Effector CD4-positive, alpha-beta T cell (primary cell): ENCODE data around the gene TRAPPC2L.

ENCODE experiments used
- DNase-seq: peaks from one replicate; pipeline ENCODE4 v3.0.0-alpha.2; 2020

The TRAPPC2L gene

DNA sequence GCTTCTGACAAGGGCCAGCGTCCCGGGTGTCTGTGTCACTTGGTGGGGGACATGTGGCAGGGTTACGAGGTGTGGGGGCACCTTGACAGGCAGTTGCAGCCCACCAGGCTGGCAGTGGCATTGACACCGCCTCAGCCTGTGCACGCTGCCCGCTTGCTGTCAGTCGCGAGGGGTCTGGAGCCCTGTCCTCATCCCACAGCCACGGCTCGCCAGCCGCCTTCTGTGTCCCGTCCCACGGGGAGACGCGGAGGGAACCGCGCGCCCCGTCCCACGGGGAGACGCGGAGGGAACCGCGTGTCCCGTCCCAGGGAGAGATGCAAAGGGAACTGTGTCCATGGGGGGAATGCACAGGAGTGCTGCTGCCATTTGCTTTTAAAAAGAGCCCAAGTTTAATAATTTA lies 6.0 kb downstream of the TRAPPC2L start:
- no peak for DNase-seq

GRCh38 chr16:88863426-88863825 lies 6.5 kb downstream of the TRAPPC2L start:
- DNase-seq, result no peak

- no peak for DNase-seq
Measured at GRCh38 chr16:88864099-88864498, 7.2 kb downstream of the TRAPPC2L start.

- DNase-seq, result no peak
Measured at GRCh38 chr16:88864521-88864920, 7.6 kb downstream of the TRAPPC2L start.

DNA sequence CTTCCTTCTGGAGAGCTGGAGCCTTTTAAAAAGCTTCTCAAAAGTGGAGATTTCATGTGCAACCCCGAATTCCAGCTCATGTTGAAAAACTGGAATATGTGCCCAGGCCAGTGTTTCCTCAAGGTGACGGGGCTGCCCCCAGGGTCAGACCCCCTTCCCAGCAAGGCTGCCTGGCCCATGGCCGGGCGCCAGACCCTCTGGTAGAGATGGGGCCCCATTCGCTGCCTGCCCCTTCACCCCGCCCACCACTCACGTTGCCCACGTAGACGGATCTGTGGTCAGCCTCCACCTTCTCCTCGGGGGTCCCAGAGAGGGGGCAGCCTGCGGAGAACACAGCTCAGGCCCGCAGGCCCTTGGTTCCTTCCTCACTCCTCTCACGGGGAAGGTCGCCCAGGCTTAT lies 8.4 kb downstream of the TRAPPC2L start:
- no peak for DNase-seq

DNA sequence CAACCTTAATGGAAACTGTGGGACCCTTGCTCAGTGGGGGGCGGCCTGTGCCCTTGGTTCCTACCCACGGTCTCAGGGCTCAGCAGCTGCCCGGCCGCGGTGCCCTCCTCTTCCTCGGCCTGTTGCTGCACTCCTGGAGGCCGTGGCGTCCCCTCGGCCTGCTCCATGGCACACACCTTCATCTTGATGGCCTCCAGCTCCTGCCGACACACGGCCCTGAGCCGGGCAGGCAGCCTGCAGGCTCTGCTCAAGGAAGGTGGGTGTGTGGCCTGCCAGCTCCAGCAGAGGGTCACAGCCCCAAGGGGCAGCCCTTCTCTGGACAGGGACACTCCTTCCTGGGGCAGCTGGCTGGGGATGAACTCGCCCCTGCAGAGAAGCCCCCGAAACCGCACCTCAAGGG lies 8.8 kb downstream of the TRAPPC2L start:
- DNase-seq, result no peak

GRCh38 chr16:88866151-88866920 lies 9.4 kb downstream of the TRAPPC2L start, which contains the start of gene PABPN1L:
Gene PABPN1L (minus strand): TSS chr16:88866660. CDS start chr16:88866606, 54 bp downstream.
- no peak for DNase-seq

- no peak for DNase-seq
Measured at GRCh38 chr16:88867581-88868246, 10.8 kb downstream of the TRAPPC2L start.

- no peak for DNase-seq
Measured at GRCh38 chr16:88868974-88869672, 12.2 kb downstream of the TRAPPC2L start.

DNA sequence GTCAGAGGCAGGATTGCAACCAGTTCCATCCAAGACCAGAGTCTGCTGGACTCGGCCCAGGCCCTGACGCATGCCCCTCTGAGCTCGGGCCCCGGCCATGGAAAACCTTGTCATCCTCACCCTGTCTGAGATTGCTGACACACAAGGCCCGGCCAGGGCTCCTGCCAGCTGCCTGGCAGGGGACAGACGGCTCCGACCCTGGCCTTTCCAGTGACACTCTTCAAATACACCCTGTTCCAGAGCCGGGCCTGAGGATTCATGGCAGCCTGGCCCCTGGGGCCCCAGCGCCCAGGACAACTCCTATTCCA lies 12.7 kb downstream of the TRAPPC2L start:
- DNase-seq, result no peak

DNA sequence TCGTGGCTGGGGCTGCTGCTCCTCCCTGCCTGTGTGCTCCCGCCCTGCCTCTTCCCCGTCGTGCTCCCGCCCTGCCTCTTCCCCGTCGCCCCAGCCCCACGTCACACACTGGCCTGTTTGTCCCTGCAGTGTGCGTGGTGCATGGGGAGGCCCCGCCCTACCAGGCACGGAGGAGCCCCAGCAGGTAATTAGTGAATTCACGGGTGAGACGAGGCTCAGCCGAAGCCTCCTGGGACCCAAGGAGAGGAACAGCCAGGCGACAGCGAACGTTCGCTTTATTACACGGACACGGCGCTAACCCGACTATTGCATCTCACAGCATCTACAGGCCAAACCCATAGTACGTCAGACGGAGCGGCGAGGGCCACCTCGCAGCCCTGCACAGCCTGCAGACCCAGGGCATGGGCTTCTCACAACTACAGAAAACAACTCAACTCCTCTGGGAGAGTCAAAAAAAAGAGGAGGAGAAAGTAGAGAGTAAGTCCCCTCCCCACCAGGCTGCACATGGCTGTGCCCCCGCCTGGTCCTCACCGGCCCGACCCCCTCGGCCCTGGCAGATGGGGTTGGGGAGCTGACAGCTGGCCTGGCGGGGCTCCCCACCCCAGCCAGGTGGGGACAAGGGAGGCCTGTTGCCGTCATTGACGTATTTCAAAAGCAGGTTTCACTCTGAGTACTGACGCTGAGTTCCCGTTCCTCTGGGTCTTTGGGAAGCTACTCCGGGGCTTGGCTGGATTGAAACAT lies 13.9 kb downstream of the TRAPPC2L start:
- DNase-seq, result no peak

GRCh38 chr16:88871349-88871702 lies 14.4 kb downstream of the TRAPPC2L start:
- no peak for DNase-seq

- DNase-seq, result no peak
Measured at GRCh38 chr16:88871730-88872416, 14.9 kb downstream of the TRAPPC2L start.

- DNase-seq, result no peak
Measured at GRCh38 chr16:88872650-88873331, 15.9 kb downstream of the TRAPPC2L start.

DNA sequence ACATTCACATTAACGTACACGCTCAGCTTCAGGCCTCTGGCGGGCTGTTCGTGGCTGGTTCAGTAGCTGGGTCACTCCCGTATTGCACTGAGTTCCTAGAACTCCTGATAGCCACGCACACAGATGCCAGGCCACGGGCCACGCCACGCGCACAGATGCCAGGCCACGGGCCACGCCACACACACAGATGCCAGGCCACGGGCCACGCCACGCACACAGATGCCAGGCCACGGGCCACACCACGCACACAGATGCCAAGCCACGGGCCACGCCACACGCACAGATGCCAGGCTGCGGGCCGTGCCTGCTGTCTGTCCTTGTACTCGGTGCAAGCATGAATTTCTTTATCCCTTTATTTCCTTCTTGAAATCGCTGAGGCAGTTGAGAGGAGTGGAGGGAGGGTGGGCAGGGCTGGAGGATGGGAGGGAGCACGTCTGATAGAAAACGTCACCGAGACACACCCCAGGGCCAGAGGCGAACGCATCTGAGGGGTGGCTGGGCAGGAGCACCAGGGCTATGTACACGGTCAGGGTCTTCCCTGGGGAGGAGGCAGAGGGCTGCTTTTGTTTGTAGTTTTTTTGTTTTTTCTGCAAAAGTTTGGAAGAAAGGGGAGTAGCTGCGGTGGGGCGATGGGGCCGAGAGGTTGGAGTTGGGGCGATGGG lies 18.1 kb downstream of the TRAPPC2L start:
- DNase-seq, result no peak

DNA sequence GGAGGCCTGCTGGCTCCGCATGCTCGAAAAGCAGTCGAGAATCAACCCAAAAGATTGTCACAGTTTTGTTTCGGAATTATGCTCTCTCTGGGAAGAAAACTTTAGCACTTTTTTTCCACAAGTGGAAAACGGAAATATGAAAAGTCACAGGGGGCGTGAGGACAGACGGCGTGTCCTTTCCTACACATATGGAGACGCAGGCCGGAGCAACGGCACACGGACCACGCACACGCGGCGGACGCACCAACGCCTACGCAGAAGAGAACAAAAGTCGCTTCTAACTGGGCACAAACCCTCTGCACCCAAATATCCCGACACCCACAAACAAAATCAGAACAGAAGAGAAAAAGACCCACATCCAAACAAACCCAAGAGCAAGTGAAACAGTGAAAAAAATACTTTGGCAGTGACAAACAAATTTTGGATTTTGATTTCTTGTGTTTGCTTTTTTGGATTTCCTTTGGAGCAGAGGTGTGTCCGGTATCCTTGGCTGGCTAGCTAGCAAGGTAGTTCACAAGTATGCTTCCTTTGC lies 18.8 kb downstream of the TRAPPC2L start:
- no peak for DNase-seq

DNA sequence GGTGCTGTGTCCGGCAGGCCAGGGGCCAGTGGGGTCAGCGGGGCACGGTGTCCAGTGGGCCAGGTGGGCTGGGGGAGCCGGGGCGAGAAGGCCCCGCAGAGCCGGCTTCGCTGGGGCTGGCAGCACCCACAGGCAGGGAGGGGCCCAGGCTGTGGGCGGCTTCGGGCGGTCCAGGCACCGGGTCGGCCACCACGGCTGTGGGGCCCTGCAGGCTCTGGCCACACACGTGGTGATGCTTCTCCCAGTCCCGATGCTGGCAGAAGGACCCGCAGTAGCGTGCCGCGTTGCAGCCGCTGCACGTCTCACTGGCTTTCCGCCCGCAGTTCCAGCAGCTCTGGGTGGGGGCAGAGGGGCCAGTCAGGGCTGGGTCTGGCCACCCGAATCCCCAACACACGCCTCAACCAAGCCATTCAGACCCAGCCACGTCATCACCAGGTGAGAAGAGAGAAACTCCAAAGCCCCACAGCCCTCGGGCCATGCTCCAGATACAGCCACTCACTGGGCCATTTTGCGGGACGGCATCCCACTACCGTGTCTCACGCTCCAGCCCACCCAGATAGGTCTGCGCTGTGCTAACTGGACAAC lies 20.1 kb downstream of the TRAPPC2L start:
- no peak for DNase-seq

GRCh38 chr16:88877564-88878289 lies 20.8 kb downstream of the TRAPPC2L start:
- no peak for DNase-seq

GRCh38 chr16:88878356-88878755 lies 21.4 kb downstream of the TRAPPC2L start:
- DNase-seq, result no peak
